ENCODE measurements around the gene PBX4. TPM values are rescaled to one million over a fixed set of nuclear protein-coding genes. Genes with fewer than 3 reads are reported as not detected.
A peak's percentile ranks its signal among the peaks of the same experiment; 100 is the strongest.
"Not testable (repeated sequence)": the region's sequence is repeated elsewhere in the genome, so short reads cannot be mapped to it uniquely, and the experiment has no call there.

Gene PBX4, protein sequence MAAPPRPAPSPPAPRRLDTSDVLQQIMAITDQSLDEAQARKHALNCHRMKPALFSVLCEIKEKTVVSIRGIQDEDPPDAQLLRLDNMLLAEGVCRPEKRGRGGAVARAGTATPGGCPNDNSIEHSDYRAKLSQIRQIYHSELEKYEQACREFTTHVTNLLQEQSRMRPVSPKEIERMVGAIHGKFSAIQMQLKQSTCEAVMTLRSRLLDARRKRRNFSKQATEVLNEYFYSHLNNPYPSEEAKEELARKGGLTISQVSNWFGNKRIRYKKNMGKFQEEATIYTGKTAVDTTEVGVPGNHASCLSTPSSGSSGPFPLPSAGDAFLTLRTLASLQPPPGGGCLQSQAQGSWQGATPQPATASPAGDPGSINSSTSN
- total RNA-seq: 1.1 and 1.8 TPM in 2 replicates
- polyA plus RNA-seq (2012): 3.3 TPM

DNA sequence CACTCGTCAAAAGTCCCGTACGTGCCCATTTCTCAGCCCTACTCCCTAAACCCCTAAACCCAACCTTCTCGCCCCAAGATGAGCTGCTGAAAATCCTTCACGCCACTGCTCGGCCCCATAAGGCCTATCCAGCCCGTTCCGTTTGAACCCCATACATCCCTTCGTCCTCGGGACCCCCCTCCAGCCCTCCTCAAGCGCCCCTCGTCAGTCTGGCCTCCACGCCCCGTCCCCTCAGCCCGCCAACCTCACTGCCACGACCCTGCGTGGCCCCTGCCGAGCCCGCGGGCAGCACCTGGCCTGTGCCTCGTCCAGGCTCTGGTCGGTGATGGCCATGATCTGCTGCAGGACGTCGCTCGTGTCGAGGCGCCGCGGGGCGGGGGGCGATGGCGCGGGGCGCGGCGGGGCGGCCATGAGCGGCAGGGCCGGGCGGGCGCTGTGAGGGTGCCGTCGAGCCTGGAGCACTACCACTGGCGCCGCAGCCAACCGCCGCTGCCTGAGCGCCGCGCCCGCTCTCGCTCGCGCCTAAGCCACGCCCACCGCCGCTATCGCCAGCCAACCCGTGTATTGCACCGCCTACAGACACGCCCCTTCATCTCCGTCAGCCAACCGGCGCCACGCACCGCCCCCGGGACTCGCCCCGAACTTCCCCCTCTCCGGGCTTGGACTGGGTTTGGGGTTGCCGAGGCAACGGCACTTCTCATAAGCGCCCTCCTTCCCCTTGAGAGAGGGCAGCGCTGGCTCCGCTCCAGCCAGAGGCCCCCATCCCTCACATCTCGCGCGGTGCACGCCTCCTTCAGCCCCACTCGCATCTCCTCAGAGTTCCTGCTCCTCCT, at the start of gene PBX4:
TSS of gene PBX4 (minus strand) at position 469 of the 833 bp plus-strand sequence. CDS start at position 411, 58 bp downstream.
- DNase-seq (ENCODE audit: low read depth): peak; percentile 78

DNA sequence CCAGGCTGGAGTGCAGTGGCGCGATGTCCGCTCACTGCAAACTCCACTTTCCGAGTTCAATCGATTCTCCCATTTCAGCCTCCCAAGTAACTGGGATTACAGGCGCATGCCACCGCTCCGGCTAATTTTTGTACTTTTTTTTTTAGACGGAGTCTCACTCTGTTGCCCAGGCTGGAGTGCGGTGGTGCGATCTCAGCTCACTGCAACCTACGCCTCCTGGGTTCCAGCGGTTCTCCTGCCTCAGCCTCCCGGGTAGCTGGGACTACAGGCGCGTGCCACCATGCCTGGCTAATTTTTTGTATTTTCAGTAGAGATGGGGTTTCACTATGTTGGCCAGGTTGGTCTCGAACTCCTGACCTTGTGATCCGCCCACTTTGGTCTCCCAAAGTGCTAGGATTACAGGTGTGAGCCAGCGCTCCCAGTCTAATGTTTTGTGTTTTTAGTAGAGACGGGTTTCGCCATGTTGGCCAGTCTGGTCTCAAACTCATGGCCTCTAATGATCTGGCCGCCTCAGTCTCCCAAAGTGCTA, 47.0 kb upstream of the PBX4 start:
- DNase-seq (ENCODE audit: low read depth): not testable (repeated sequence)

DNA sequence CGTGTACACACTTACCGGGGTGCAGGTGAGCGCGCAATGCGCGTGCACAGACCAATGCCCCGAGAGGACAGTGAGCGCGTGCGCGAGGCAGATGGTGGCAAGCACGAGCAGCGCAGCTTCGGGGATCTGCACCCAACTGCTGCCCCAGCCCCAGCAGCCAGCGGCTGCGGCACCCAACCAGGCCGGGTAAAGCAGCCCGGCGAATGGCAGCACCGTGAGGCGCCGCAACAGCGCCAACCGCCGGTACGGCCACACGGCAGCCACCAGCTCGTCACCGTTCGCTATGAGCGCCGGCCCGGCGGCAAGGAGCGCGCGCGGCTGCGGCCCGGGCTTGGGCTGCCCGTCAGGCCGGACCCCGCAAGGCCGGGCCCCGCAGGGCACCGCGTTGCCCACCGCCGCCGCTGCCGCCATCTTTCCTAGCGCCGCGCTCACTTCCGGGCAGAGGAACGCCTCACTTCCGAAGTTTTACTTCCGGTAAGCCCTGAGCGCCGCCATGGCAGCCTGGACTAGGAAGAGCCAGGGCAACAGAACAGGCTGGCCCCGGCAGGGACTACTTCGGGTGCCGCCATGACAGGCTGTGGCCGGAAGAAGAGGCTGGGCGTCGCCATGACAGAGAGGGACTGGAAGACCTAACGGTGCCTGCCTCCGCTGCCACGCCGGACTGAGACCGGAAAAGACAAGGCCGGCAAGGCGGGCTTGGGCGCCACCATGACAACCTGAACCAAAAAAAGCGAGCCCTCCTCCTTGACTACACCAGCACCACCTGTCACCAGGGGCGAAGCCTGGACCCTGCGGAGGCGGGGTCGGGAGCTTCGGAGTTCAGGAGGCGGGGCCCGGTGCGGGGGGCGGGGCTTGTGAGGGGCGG, 45.0 kb upstream of the PBX4 start, which contains the start of gene ATP13A1:
TSS of gene ATP13A1 (minus strand) at position 421 of the 865 bp plus-strand sequence. CDS start at position 411, 10 bp downstream.
- peak; percentile 99 for DNase-seq (ENCODE audit: low read depth)

DNA sequence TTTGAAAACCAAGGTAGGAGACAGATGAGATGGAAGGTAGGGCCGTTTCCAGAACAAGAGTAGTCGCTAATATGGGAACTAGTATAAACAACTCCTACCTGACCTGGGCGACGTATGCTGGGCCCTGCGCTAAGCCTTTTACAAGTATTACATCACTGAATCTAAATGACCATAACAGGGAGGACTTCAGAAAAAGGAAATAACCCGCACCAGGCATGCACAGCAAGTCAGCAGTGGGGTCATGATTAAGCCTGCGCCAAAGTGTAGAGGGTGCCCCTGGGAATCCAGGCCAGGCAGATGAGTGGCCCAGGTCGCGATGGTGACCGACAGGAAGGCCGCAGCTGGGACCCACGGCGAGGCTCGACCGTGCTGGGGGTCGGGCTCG, 44.4 kb upstream of the PBX4 start:
- DNase-seq (ENCODE audit: low read depth): no peak

DNA sequence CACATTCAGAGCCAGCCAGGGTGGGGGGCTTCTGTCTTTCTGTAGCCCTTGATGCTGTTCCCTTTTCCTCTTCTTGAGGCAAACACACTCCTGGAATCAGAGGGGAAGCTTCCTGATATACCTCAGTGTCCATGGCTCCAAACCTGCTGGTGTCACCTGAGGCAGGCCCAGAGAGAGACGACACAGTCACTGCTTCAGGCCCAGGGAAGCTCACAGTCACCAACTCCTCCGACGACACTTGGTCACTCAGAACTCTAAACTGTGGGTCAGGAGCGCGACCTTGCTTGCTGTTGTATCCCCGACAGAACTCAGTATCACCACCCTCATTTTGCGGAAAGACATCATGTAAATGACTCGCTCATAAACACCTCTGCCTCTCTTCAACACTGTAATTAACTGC, 43.9 kb upstream of the PBX4 start:
- DNase-seq (ENCODE audit: low read depth): no peak

DNA sequence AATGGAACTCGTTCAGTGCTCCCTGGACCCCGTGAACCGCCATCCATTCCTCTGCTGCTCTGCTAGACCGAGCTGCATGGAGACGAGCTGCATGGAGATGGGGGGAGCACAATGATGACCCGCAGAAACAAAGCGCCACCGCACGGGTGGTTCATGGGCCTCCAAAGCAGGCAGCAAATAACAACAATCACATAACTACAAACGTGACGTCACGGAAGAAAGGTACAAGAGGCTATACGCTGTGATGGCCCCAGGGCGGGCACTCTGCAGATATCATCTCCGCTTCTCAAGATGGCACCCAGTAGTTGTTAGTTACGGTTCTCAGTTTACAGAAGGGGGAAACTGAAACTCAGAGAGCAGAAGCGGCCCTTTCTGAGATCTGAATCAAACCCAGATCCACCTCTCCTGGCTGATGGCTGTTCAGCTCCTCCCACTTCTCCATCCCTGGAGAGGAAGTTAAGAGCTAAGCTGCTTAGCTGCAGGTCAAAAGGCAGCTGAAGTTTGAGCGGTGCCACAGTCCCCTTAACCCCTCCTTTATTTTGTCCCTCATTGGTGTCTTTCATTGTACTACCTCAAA, 43.3 kb upstream of the PBX4 start:
- DNase-seq (ENCODE audit: low read depth): no peak

DNA sequence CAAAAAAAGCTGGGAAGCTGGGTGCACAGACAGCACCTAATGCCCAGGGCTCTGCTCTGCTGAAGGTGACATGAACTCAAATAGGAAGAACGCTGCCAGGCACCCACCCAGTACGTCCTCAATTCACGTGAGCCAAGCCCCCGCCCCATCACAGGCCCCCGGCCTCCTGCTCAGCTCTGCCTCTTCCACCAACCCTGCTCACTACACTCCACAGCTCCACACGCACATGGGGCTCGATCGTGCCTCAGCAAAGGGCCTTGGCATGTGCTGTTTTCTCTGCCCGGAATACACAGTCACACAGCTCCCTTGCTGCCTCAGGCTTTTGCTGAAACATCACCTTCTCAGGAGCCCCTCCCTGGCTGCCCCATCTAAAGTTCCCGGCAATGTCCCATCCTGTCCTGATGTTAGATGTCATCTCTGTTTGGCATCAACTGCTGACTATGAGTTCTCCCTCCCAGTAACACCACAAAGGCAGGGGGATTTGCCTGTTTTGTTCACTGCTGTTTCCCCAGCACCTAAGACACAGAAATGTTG, 42.7 kb upstream of the PBX4 start:
- no peak for DNase-seq (ENCODE audit: low read depth)

DNA sequence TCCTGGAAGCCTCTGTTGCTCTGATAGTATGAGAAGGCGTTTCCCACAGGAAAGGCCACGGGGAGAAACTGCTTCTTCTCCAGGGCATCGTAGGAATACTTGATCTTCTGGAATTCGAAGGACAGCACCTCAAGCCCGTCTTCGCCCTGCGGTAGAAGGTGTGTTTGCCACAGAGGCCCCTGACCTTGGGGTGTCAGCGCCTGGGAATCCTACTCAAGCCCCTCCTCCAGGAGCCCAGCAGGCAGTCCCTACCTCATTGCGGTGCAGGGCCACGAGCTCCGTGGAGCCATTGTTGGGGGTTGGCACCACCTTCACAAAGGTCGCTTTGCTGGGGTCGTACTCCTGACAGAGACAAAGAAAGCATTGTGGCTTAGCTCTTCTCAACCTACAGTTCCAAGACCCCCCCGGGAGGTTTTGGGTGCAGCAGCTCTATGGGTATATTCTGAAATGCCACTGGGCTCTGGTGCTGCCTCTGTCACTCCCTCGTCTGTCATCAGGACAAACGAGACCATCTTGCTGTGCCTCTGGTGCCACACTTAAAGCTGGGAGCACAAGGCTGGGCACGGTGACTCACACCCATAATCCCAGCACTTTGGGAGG, 41.3 kb upstream of the PBX4 start:
- DNase-seq (ENCODE audit: low read depth): no peak

DNA sequence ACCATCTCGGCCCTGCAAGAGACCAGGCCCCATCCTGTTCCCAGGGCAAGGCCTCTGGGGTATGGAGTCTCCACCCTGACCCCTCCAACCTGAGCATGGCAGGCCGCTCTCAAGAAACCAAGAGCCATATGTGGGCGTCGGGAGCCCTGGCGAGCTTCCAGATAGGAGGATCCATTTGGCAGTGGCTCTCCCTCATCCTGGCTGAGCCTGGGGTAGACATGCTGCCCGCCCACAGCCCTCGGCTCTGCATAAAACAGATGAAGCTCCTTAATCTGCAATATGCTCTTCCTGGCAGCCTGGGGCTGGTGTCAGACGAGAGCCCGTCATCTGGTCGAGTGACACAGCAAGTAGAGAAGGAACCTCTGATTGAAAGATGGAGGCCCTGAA, 38.9 kb upstream of the PBX4 start:
- no peak for DNase-seq (ENCODE audit: low read depth)

DNA sequence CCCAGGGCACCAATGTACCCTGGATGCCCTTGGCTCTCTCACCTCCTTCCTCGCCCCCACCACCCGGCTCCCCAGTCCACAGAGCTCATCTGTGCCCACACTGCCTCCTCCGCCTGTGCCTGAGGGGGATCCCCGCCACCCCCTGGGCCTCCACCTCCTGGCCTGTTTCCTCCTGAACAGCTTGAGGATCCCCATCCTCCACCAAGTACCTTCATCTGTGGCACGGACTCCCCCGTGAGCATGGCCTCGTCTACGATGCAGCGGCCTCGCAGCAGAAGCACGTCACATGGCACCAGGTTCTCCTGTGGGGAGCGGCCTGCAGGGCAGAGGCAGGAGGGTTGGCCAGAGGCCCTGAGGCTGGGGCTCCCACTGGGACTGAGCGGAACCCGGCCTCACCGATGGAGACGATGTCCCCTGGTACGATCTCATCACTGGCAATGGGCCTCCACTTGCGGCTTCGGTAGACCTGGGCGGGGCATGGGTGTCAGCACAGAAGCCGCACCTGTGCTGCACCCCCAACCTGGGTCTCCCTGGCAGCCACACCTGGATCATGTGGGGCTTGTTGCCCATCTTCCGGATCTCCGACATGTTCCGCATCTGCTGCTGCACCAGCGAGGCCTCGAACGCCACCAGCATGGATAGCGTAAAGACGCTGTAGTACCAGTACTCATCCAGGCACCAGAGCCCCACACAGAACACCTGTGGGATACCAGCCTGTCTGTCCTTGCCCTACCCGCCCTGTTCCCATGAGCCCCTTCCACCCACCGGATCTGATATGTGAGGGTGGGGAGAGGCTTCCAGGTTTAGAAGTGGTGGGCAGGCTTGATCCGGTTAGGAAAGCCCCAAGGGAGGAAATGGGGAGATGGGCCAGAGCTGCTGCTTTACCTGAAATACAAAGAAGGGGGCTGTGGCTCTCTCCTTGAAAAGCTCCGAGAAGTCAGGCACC, 38.2 kb upstream of the PBX4 start:
- no peak for DNase-seq (ENCODE audit: low read depth)

DNA sequence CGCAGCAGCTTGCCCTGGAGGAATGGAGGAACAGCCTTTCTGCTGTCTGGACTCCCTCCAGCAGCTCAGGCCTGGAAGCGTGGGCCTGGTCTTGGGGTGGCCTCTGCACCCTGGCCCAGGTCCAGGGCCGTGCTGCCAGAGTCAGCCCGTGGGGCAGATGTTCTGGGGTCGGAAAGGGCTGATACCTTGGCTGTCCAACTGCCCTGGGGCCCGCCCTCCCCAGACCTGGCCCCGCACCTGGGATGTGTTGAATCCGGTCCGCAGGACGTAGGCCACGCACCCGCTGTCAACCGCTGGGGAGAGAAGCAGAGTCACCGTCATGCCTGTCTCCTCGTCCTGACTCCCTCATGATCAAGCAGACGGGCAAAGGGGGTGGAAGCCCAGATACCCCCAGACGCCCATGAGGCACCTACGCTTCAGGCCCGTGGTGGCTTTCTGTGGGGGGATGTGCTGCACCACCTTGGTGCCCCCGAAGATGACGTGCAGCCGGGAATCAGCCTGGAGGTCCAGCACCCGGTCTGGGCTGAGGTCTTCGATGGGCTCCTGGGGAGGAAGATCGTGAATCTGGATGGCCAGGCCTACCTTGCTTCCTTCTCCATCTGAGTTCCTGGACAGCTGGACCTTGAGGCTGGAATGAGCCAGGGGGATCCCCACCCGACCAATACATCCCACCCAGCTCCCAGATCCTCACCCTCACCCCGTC, 37.3 kb upstream of the PBX4 start:
- no peak for DNase-seq (ENCODE audit: low read depth)

DNA sequence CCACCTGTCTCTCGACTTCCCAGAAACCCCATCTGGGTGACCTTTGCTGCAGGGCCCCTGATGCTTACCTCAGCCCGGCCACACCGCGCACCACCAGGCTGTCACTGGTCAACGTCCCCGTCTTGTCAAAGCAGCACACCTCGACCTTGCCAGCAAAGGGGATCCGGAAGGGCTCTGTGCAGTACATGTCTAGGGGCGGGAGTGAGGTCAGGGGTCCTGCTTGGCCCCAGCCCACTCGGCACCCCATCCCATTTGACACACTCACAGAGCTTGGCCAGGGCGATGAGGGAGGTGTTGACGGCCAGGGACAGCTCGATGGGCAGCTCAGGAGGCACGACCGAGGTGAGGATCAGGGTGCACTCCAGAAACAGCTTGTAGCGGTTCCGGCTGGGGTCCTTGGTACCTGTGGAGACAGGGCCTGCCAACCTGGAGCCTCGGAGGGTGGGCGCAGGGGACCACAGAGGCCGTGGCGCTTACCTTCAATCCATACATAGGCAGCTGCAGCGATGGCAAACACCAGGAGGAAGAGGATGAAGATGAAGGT, 36.6 kb upstream of the PBX4 start:
- no peak for DNase-seq (ENCODE audit: low read depth)

DNA sequence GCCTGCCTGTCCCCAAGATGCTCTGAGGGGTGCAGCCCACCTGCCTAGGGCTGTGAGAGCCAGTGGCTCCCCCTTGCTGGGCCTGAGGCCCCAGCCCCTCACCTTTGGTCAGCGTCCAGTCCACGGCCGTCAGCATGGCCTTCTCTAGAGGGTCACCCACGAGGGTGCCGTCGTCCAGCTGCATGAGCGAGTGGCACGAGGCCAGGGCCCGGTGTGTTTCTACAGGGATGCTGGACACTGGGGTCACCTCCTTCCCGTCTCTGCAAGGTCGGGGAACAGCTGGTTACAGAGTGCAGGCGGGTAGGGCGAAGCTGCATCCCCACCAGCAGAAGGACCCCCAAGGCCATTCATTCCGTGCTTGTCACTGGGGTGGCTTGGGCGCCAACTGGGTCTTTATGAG, 36.0 kb upstream of the PBX4 start:
- no peak for DNase-seq (ENCODE audit: low read depth)

DNA sequence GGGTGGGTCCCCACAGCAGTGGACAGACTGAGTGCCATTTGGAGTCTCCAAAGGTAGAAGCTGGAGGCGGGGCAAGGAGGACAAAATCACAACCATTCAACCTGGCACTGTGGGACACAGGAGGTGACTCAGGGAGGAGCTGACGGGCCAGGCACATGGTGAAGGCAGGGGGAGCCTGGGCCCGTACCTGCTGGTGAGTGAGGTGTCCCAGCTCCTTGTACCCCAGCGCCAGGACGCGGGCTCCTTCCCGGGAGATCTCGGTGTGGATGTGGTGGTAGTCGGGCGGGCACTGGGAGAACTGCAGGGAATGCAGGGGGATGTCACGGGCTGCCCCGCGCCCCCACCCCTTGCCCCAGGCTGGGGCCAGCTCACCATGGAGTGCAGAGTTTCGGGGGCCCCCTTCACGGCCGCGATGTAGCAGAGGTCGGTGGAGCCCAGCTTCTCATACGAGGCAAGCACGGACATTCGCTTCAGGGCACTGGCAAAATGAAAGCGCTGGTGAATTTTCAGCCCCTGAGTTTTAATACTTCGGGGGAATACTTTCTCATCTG, 35.2 kb upstream of the PBX4 start:
- no peak for DNase-seq (ENCODE audit: low read depth)

DNA sequence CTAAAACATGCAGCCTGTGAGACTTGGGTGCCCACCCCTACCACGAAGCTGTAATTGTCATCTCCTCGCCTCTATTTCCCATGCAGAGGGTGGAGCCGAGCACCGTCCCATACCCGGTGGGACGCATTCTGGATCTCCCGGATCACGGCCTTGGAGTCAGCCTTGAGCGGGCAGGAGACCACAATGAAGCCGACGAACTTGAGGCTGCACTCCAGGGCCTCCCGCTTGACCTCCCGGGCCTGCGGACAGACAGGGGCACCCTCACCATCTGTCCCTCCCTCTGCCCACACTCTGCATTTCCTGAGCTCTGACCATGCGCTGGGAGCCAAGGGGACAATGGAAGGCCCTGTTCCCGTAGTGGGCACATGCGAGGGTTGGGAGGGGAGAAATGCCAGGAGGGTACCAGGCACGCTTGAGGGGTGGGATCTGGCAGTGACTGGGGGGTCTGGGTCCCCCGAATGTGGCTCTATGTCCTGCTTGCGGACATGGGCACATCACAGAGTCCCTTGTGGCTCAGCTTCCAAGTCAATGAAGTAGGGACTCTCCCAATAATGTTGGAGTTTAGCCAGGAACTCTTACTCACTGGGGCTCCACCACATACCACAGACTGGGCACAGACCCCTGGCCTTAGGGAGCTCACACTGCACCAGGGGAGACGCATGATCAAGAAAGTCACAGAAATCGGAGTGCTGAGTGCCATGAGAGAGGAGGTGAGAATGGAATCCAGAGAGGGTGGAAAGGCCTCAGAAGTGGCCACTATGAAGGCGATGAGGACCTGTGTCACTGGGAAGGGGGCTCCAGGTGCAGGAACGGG, 34.2 kb upstream of the PBX4 start:
- DNase-seq (ENCODE audit: low read depth): peak; percentile 30

DNA sequence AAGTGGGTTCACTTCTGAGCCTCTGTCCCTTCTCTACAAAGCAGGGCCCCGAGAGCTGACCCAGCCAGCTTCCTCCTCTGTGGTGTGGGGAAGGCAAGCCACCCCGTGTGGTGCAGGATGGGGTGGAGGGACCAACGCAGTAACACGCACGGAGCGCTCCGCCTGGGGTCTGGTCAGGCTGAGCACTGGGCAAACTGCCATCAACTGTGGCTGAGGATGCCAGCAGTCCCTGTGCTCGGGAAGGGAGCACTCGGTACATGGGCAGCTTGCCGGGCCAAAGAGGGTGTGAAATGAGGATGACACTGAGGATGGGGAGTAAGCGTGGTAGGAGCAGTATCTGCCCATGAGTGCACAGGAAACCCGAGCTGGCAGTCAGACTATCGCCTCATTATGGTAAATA, 32.6 kb upstream of the PBX4 start:
- DNase-seq (ENCODE audit: low read depth): peak; percentile 15

DNA sequence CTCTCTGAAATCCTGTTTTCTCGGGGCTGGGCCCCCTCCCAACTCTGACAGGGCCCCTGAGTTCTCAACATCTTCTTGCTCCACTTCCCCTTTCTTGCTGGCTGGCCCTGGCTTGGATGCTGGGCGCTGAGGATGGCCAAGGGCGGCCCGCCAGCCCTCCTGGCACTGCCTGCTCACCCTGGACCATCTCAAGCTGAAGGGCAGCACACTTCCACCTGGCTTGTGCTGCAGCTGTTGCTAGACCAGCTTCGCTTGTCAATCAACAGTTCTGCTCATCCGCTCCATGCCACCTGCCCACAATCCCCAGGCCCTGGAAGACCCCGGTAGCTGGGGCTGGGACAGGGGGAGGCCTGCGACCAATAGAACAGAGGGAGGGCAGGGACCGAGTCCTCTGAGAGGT, 31.8 kb upstream of the PBX4 start:
- DNase-seq (ENCODE audit: low read depth): peak; percentile 79
